HEK293T (cell line): Measurements from ENCODE around the gene WASF3.

Source experiments
- ELF4 ChIP-seq: fragments of 450-650 bp; IDR thresholded peaks from 2 replicates; pipeline ENCODE4 v1.6.1; 2017; ENCODE audit warnings: antibody characterized with exemption
- FOXA1 ChIP-seq: fragments of 450-650 bp; IDR thresholded peaks from 2 replicates; pipeline ENCODE4 v1.6.1; 2016; ENCODE audit warnings: mild to moderate bottlenecking
- TARDBP ChIP-seq: fragments of 450-650 bp; IDR thresholded peaks from 2 replicates; pipeline ENCODE4 v1.6.1; 2016

- no peak for TF ChIP-seq FOXA1
- no peak for TF ChIP-seq TARDBP
- no peak for TF ChIP-seq ELF4
These were observed 152.0 kb downstream of the WASF3 start for GRCh38 chr13:26709461-26709860.
